ENCODE data around the gene MAP6.

Gene MAP6

GRCh38 chr11:75596914-75597313 lies 71.9 kb downstream of the MAP6 start:
- no peak for DNase-seq
- no peak overlapping the region for H3K4me3 ChIP-seq (ENCODE audit: insufficient read depth, low read depth, low read length, poor library complexity, severe bottlenecking)
- no peaks in the 10 kb centered on the region for H3K36me3 ChIP-seq (ENCODE audit: control insufficient read depth, insufficient read depth, low read length)
- no peaks in the 10 kb centered on the region for H3K4me1 ChIP-seq (ENCODE audit: control insufficient read depth, insufficient read depth, low read length, poor library complexity, severe bottlenecking)
- no peaks in the 10 kb centered on the region for H3K9me3 ChIP-seq (ENCODE audit: control insufficient read depth, low read length)
- no peaks in the 10 kb centered on the region for H3K27me3 ChIP-seq (replicated peaks; ENCODE audit: control insufficient read depth, insufficient read depth, low read length, poor library complexity, severe bottlenecking)
- H3K27ac ChIP-seq (ENCODE audit: insufficient read depth, low read length, poor library complexity, severe bottlenecking), result no peak overlapping the region

GRCh38 chr11:75595429-75595828 lies 73.4 kb downstream of the MAP6 start:
- Histone ChIP-seq H3K9me3 (ENCODE audit: control insufficient read depth, low read length) (no peaks in the 10 kb centered on the region), H3K36me3 (ENCODE audit: control insufficient read depth, insufficient read depth, low read length) (no peaks in the 10 kb centered on the region), H3K27me3 (replicated peaks; ENCODE audit: control insufficient read depth, insufficient read depth, low read length, poor library complexity, severe bottlenecking) (no peaks in the 10 kb centered on the region), H3K4me3 (ENCODE audit: insufficient read depth, low read depth, low read length, poor library complexity, severe bottlenecking) (no peak overlapping the region), H3K27ac (ENCODE audit: insufficient read depth, low read length, poor library complexity, severe bottlenecking) (no peak overlapping the region), H3K4me1 (ENCODE audit: control insufficient read depth, insufficient read depth, low read length, poor library complexity, severe bottlenecking) (no peaks in the 10 kb centered on the region)
- DNase-seq, result no peak

- H3K27me3 ChIP-seq (replicated peaks; ENCODE audit: control insufficient read depth, insufficient read depth, low read length, poor library complexity, severe bottlenecking), result no peaks in the 10 kb centered on the region
- no peak for DNase-seq
- H3K4me3 ChIP-seq (ENCODE audit: insufficient read depth, low read depth, low read length, poor library complexity, severe bottlenecking), result no peak overlapping the region
- H3K36me3 ChIP-seq (ENCODE audit: control insufficient read depth, insufficient read depth, low read length), result no peaks in the 10 kb centered on the region
- no peaks in the 10 kb centered on the region for H3K4me1 ChIP-seq (ENCODE audit: control insufficient read depth, insufficient read depth, low read length, poor library complexity, severe bottlenecking)
- H3K9me3 ChIP-seq (ENCODE audit: control insufficient read depth, low read length), result no peaks in the 10 kb centered on the region
- H3K27ac ChIP-seq (ENCODE audit: insufficient read depth, low read length, poor library complexity, severe bottlenecking), result no peak overlapping the region
These were observed 74.6 kb downstream of the MAP6 start for GRCh38 chr11:75594211-75594610.

- Histone ChIP-seq H3K4me1 (ENCODE audit: control insufficient read depth, insufficient read depth, low read length, poor library complexity, severe bottlenecking) (no peaks in the 10 kb centered on the region), H3K4me3 (ENCODE audit: insufficient read depth, low read depth, low read length, poor library complexity, severe bottlenecking) (no peak overlapping the region), H3K27ac (ENCODE audit: insufficient read depth, low read length, poor library complexity, severe bottlenecking) (no peak overlapping the region), H3K27me3 (replicated peaks; ENCODE audit: control insufficient read depth, insufficient read depth, low read length, poor library complexity, severe bottlenecking) (no peaks in the 10 kb centered on the region), H3K36me3 (ENCODE audit: control insufficient read depth, insufficient read depth, low read length) (no peaks in the 10 kb centered on the region), H3K9me3 (ENCODE audit: control insufficient read depth, low read length) (no peaks in the 10 kb centered on the region)
- no peak for DNase-seq
These were observed 75.4 kb downstream of the MAP6 start for GRCh38 chr11:75593286-75593915.

GRCh38 chr11:75592715-75593114 lies 76.1 kb downstream of the MAP6 start:
- Histone ChIP-seq H3K27me3 (replicated peaks; ENCODE audit: control insufficient read depth, insufficient read depth, low read length, poor library complexity, severe bottlenecking) (no peaks in the 10 kb centered on the region), H3K36me3 (ENCODE audit: control insufficient read depth, insufficient read depth, low read length) (no peaks in the 10 kb centered on the region), H3K4me3 (ENCODE audit: insufficient read depth, low read depth, low read length, poor library complexity, severe bottlenecking) (no peak overlapping the region), H3K4me1 (ENCODE audit: control insufficient read depth, insufficient read depth, low read length, poor library complexity, severe bottlenecking) (no peaks in the 10 kb centered on the region), H3K9me3 (ENCODE audit: control insufficient read depth, low read length) (no peaks in the 10 kb centered on the region), H3K27ac (ENCODE audit: insufficient read depth, low read length, poor library complexity, severe bottlenecking) (no peak overlapping the region)
- no peak for DNase-seq

GRCh38 chr11:75591966-75592365 lies 76.9 kb downstream of the MAP6 start:
- no peaks in the 10 kb centered on the region for H3K27me3 ChIP-seq (replicated peaks; ENCODE audit: control insufficient read depth, insufficient read depth, low read length, poor library complexity, severe bottlenecking)
- H3K27ac ChIP-seq (ENCODE audit: insufficient read depth, low read length, poor library complexity, severe bottlenecking), result no peak overlapping the region
- H3K9me3 ChIP-seq (ENCODE audit: control insufficient read depth, low read length), result no peaks in the 10 kb centered on the region
- H3K36me3 ChIP-seq (ENCODE audit: control insufficient read depth, insufficient read depth, low read length), result no peaks in the 10 kb centered on the region
- no peak overlapping the region for H3K4me3 ChIP-seq (ENCODE audit: insufficient read depth, low read depth, low read length, poor library complexity, severe bottlenecking)
- no peak for DNase-seq
- no peaks in the 10 kb centered on the region for H3K4me1 ChIP-seq (ENCODE audit: control insufficient read depth, insufficient read depth, low read length, poor library complexity, severe bottlenecking)

GRCh38 chr11:75591371-75591770 lies 77.5 kb downstream of the MAP6 start:
- Histone ChIP-seq H3K27me3 (replicated peaks; ENCODE audit: control insufficient read depth, insufficient read depth, low read length, poor library complexity, severe bottlenecking) (no peaks in the 10 kb centered on the region), H3K4me1 (ENCODE audit: control insufficient read depth, insufficient read depth, low read length, poor library complexity, severe bottlenecking) (no peaks in the 10 kb centered on the region), H3K4me3 (ENCODE audit: insufficient read depth, low read depth, low read length, poor library complexity, severe bottlenecking) (no peak overlapping the region), H3K36me3 (ENCODE audit: control insufficient read depth, insufficient read depth, low read length) (no peaks in the 10 kb centered on the region), H3K9me3 (ENCODE audit: control insufficient read depth, low read length) (no peaks in the 10 kb centered on the region), H3K27ac (ENCODE audit: insufficient read depth, low read length, poor library complexity, severe bottlenecking) (no peak overlapping the region)
- no peak for DNase-seq

GRCh38 chr11:75589933-75590332 lies 78.9 kb downstream of the MAP6 start:
- H3K27me3 ChIP-seq (replicated peaks; ENCODE audit: control insufficient read depth, insufficient read depth, low read length, poor library complexity, severe bottlenecking), result no peaks in the 10 kb centered on the region
- no peaks in the 10 kb centered on the region for H3K36me3 ChIP-seq (ENCODE audit: control insufficient read depth, insufficient read depth, low read length)
- no peak for DNase-seq
- H3K4me1 ChIP-seq (ENCODE audit: control insufficient read depth, insufficient read depth, low read length, poor library complexity, severe bottlenecking), result no peaks in the 10 kb centered on the region
- no peak overlapping the region for H3K4me3 ChIP-seq (ENCODE audit: insufficient read depth, low read depth, low read length, poor library complexity, severe bottlenecking)
- H3K27ac ChIP-seq (ENCODE audit: insufficient read depth, low read length, poor library complexity, severe bottlenecking), result no peak overlapping the region
- no peaks in the 10 kb centered on the region for H3K9me3 ChIP-seq (ENCODE audit: control insufficient read depth, low read length)

GRCh38 chr11:75589051-75589450 lies 79.8 kb downstream of the MAP6 start:
- no peak overlapping the region for H3K27ac ChIP-seq (ENCODE audit: insufficient read depth, low read length, poor library complexity, severe bottlenecking)
- no peaks in the 10 kb centered on the region for H3K36me3 ChIP-seq (ENCODE audit: control insufficient read depth, insufficient read depth, low read length)
- no peak for DNase-seq
- H3K9me3 ChIP-seq (ENCODE audit: control insufficient read depth, low read length), result no peaks in the 10 kb centered on the region
- H3K4me3 ChIP-seq (ENCODE audit: insufficient read depth, low read depth, low read length, poor library complexity, severe bottlenecking), result no peak overlapping the region
- no peaks in the 10 kb centered on the region for H3K4me1 ChIP-seq (ENCODE audit: control insufficient read depth, insufficient read depth, low read length, poor library complexity, severe bottlenecking)
- no peaks in the 10 kb centered on the region for H3K27me3 ChIP-seq (replicated peaks; ENCODE audit: control insufficient read depth, insufficient read depth, low read length, poor library complexity, severe bottlenecking)

- H3K27ac ChIP-seq (ENCODE audit: insufficient read depth, low read length, poor library complexity, severe bottlenecking), result no peak overlapping the region
- H3K36me3 ChIP-seq (ENCODE audit: control insufficient read depth, insufficient read depth, low read length), result no peaks in the 10 kb centered on the region
- H3K27me3 ChIP-seq (replicated peaks; ENCODE audit: control insufficient read depth, insufficient read depth, low read length, poor library complexity, severe bottlenecking), result no peaks in the 10 kb centered on the region
- no peak overlapping the region for H3K4me3 ChIP-seq (ENCODE audit: insufficient read depth, low read depth, low read length, poor library complexity, severe bottlenecking)
- H3K4me1 ChIP-seq (ENCODE audit: control insufficient read depth, insufficient read depth, low read length, poor library complexity, severe bottlenecking), result peaks cover 3% of the 10 kb centered on the region
- DNase-seq, result no peak
- H3K9me3 ChIP-seq (ENCODE audit: control insufficient read depth, low read length), result no peaks in the 10 kb centered on the region
These were observed 80.8 kb downstream of the MAP6 start for GRCh38 chr11:75588051-75588481.

Measured in effector memory CD4-positive, alpha-beta T cell (primary cell).